AG04449 (cell line): ENCODE data around the gene RESP18.
"Not testable (repeated sequence)": the region's sequence is repeated elsewhere in the genome, so short reads cannot be mapped to it uniquely, and the experiment has no call there.

ENCODE experiments used
- CTCF ChIA-PET: fragments of 350-600 bp; formaldehyde crosslinking; extraction: SDS; loops from one replicate; lab custom pipeline; 2021; ENCODE audit warnings: antibody characterized with exemption; lab: Yijun Ruan, JAX
- POLR2A ChIA-PET: fragments of 400-600, 350-600 bp; formaldehyde crosslinking; extraction: SDS; loops from one replicate; lab custom pipeline; 2020; ENCODE audit warnings: antibody characterized with exemption, inconsistent platforms; lab: Yijun Ruan, JAX
- DNase-seq: peaks from one replicate; pipeline ENCODE4 v3.0.0-alpha.2; 2010; ENCODE audit warnings: low read depth, low spot score
- H3K4me3 ChIP-seq: 2 replicates; pipeline ENCODE4 v1.5.1; 2011; ENCODE audit warnings: low read depth, mild to moderate bottlenecking, control low read depth, low read length
- CTCF ChIP-seq: IDR thresholded peaks from one replicate; pipeline ENCODE4 v1.5.1; 2011; ENCODE audit warnings: mild to moderate bottlenecking, moderate library complexity, low read length, control low read depth, inconsistent platforms; ENCODE audit not compliant: insufficient read depth; ENCODE audit errors: missing control alignments

The RESP18 gene

GRCh38 chr2:219287580-219288265 lies 44.8 kb downstream of the RESP18 start:
- ChIA-PET POLR2A (interaction anchor here (1.3 kb wide), 1 partner anchor 9 kb away, joined by 4 read pairs; the partner anchor contains the start of gene DNAJB2), CTCF (interaction anchor here (1.4 to 22.1 kb wide), 4 partner anchors 7 to 70 kb away, joined by 3 to 691 read pairs (median 418); partner anchors contain the start of genes DNAJB2 and PTPRN)
- DNase-seq: no peak
- TF ChIP-seq CTCF: no peak
- no peak overlapping the region for H3K4me3 ChIP-seq

GRCh38 chr2:219287116-219287440 lies 45.5 kb downstream of the RESP18 start:
- DNase-seq, H3K4me3 ChIP-seq, POLR2A ChIA-PET: not testable (repeated sequence)
- CTCF ChIA-PET: interaction anchor here (1.4 to 22.1 kb wide), 3 partner anchors 7 to 70 kb away, joined by 3 to 691 read pairs (median 691); partner anchors contain the start of gene DNAJB2

GRCh38 chr2:219286436-219287115 lies 46.0 kb downstream of the RESP18 start:
- CTCF ChIA-PET: interaction anchor here (1.4 to 22.1 kb wide), 4 partner anchors 8 to 127 kb away, joined by 3 to 691 read pairs (median 350); partner anchors contain the start of genes DNAJB2 and NHEJ1
- DNase-seq: no peak
- POLR2A ChIA-PET: interaction anchor here (0.7 to 2.0 kb wide), 3 partner anchors 8 to 160 kb away, joined by 3 to 7 read pairs (median 3); no protein-coding TSS in a partner anchor
- no peak for TF ChIP-seq CTCF
- no peak overlapping the region for H3K4me3 ChIP-seq

GRCh38 chr2:219285894-219286425 lies 46.6 kb downstream of the RESP18 start:
- no peak overlapping the region; the same call in 1 of the 2 replicates for H3K4me3 ChIP-seq
- CTCF ChIA-PET: interaction anchor here (3.0 to 22.1 kb wide), 3 partner anchors 8 to 126 kb away, joined by 9 to 691 read pairs (median 691); partner anchors contain the start of genes DNAJB2 and NHEJ1
- POLR2A ChIA-PET: interaction anchor here (0.7 to 2.0 kb wide), 3 partner anchors 9 to 160 kb away, joined by 3 to 7 read pairs (median 3); no protein-coding TSS in a partner anchor
- no peak for TF ChIP-seq CTCF
- no peak for DNase-seq

- H3K4me3 ChIP-seq: no peak overlapping the region; the same call in 1 of the 2 replicates
- ChIA-PET CTCF (interaction anchor here (3.0 to 22.1 kb wide), 3 partner anchors 8 to 126 kb away, joined by 9 to 691 read pairs (median 691); partner anchors contain the start of genes DNAJB2 and NHEJ1), POLR2A (interaction anchor here (2.0 kb wide), 1 partner anchor 9 kb away, joined by 7 read pairs; no protein-coding TSS in a partner anchor)
- DNase-seq: no peak
- no peak for TF ChIP-seq CTCF
Measured at GRCh38 chr2:219285373-219285735, 47.2 kb downstream of the RESP18 start.
